Endothelial cell of umbilical vein (primary cell): ENCODE results near the gene XRRA1. TPM values are rescaled to one million over a fixed set of nuclear protein-coding genes. Genes with fewer than 3 reads are reported as not detected.

Experiments used
- BruUV-seq: library from RNA; stranded (reverse); fragments of 400-500 nt; replicated peaks from 2 replicates; lab custom pipeline; 2021; lab: Mats Ljungman, UMichigan
- CTCF ChIA-PET: fragments of 300-600, 350-600 bp; sonication (Branson Sonifier 250); formaldehyde crosslinking; loops from one replicate; lab custom pipeline; 2021; ENCODE audit warnings: antibody characterized with exemption, inconsistent platforms; lab: Charles Lee
- POLR2A ChIA-PET: fragments of 300-600, 350-600 bp; sonication (Branson Sonifier 250); formaldehyde crosslinking; loops from one replicate; lab custom pipeline; 2021; ENCODE audit warnings: antibody characterized with exemption, inconsistent platforms; lab: Charles Lee
- DNase-seq: peaks from one replicate; pipeline ENCODE4 v3.0.0-alpha.2; 2011; ENCODE audit warnings: low read depth, low spot score
- FAIRE-seq: peaks from 2 replicates; lab custom pipeline; 2011; peaks lifted over from hg19 to GRCh38; lab: Jason Lieb, UNC
- H2AFZ ChIP-seq: 2 replicates; pipeline ENCODE4 v1.6.0; 2012; ENCODE audit warnings: low read depth, low read length, control low read depth, inconsistent platforms
- H3K27ac ChIP-seq: 2 replicates; pipeline ENCODE4 v1.5.1; 2011; ENCODE audit warnings: low read depth, mild to moderate bottlenecking, control low read depth, low read length, moderate library complexity; ENCODE audit not compliant: insufficient read depth
- H3K27me3 ChIP-seq, 2 experiments: 2 replicates each; pipeline versions ENCODE4 v1.6.0 to v1.6.1; 2011; ENCODE audit warnings: low read length in 2 of 2, mixed read lengths in 1 of 2; ENCODE audit not compliant: control insufficient read depth in 2 of 2, insufficient read depth in 2 of 2
- H3K36me3 ChIP-seq, 2 experiments: 2 replicates in 1 of 2; 3 replicates in 1 of 2; pipeline ENCODE4 v1.5.1; 2011; ENCODE audit warnings: low read length in 2 of 2, mild to moderate bottlenecking in 1 of 2, moderate library complexity in 1 of 2; ENCODE audit not compliant: control insufficient read depth in 2 of 2, insufficient read depth in 2 of 2; ENCODE audit errors: extremely low read depth in 1 of 2
- H3K4me1 ChIP-seq: 3 replicates; pipeline ENCODE4 v1.5.1; 2011; ENCODE audit warnings: mild to moderate bottlenecking, low read length; ENCODE audit not compliant: control insufficient read depth, insufficient read depth; ENCODE audit errors: extremely low read depth
- H3K4me2 ChIP-seq: 2 replicates; pipeline ENCODE4 v1.6.1; 2011; ENCODE audit warnings: low read length, control low read depth, mixed read lengths; ENCODE audit not compliant: insufficient read depth
- H3K4me3 ChIP-seq, 3 experiments: fragments of 200-600 bp in 1 of 3; sonication (generic), shearing (Covaris generic) in 1 of 3; replicated peaks in 1 of 3; 2 replicates each; pipeline ENCODE4 v1.5.1; 2011 to 2016; ENCODE audit warnings: control low read depth in 3 of 3, low read length in 3 of 3, mild to moderate bottlenecking in 2 of 3, inconsistent platforms in 1 of 3, low read depth in 1 of 3, moderate library complexity in 1 of 3; ENCODE audit not compliant: insufficient read depth in 1 of 3
- H3K79me2 ChIP-seq: 2 replicates; pipeline ENCODE4 v1.6.0; 2012; ENCODE audit warnings: low read length, inconsistent platforms; ENCODE audit not compliant: control insufficient read depth, insufficient read depth
- H3K9ac ChIP-seq: replicated peaks from 2 replicates; pipeline ENCODE3; 2011; ENCODE audit warnings: low read length, control low read depth; ENCODE audit not compliant: insufficient read depth; ENCODE audit errors: extremely low read depth
- H3K9me1 ChIP-seq: replicated peaks from 3 replicates; pipeline ENCODE4 v1.6.0; 2011; ENCODE audit warnings: mild to moderate bottlenecking, low read length; ENCODE audit not compliant: control insufficient read depth, insufficient read depth; ENCODE audit errors: extremely low read depth
- H3K9me3 ChIP-seq: replicated peaks from 2 replicates; pipeline ENCODE4 v1.5.1; 2012; ENCODE audit warnings: low read length, inconsistent platforms; ENCODE audit not compliant: control insufficient read depth, insufficient read depth
- H4K20me1 ChIP-seq: replicated peaks from 2 replicates; pipeline ENCODE3; 2011; ENCODE audit warnings: mild to moderate bottlenecking, low read length; ENCODE audit not compliant: control insufficient read depth, insufficient read depth; ENCODE audit errors: extremely low read depth
- EZH2 ChIP-seq: IDR thresholded peaks from 2 replicates; pipeline ENCODE4 v1.6.1; 2012; ENCODE audit warnings: borderline replicate concordance, low read depth, mild to moderate bottlenecking, moderate library complexity, low read length, inconsistent platforms; ENCODE audit not compliant: severe bottlenecking
- FOS ChIP-seq: IDR thresholded peaks from 2 replicates; pipeline ENCODE4 v1.6.1; 2011; ENCODE audit warnings: mild to moderate bottlenecking, low read length, moderate library complexity, borderline replicate concordance; ENCODE audit not compliant: insufficient read depth
- GATA2 ChIP-seq: IDR thresholded peaks from 2 replicates; pipeline ENCODE4 v1.7.0; 2011; ENCODE audit warnings: low read depth, mild to moderate bottlenecking, moderate library complexity, mixed read lengths, low read length; ENCODE audit not compliant: insufficient read length, insufficient read depth
- JUN ChIP-seq: IDR thresholded peaks from 2 replicates; pipeline ENCODE4 v1.6.1; 2011; ENCODE audit warnings: borderline replicate concordance, low read depth; ENCODE audit not compliant: insufficient read length, insufficient read depth
- MAX ChIP-seq: IDR thresholded peaks from 2 replicates; pipeline ENCODE4 v1.6.1; 2011; ENCODE audit not compliant: insufficient read depth, insufficient read length
- MYC ChIP-seq: IDR thresholded peaks from one replicate; pipeline ENCODE4 v1.6.1; 2011; ENCODE audit warnings: mild to moderate bottlenecking, low read depth, low read length
- POLR2A ChIP-seq: IDR thresholded peaks from 2 replicates; pipeline ENCODE4 v1.6.1; 2012; ENCODE audit warnings: low read depth, mild to moderate bottlenecking, control low read depth, low read length
- POLR2AphosphoS5 ChIP-seq: IDR thresholded peaks from 2 replicates; pipeline ENCODE4 v1.6.1; 2012; ENCODE audit warnings: low read depth, mild to moderate bottlenecking, control low read depth, low read length, moderate library complexity; ENCODE audit not compliant: insufficient read depth
- dilution Hi-C: fragments of 300-500 bp; cut with MboI; formaldehyde crosslinking; loops from one replicate; pipeline ENCODE4 v1.15.0; 2019; ENCODE audit warnings: low sequenced_read_pairs; ENCODE audit not compliant: extremely low pct_ligation_motif_present
- intact Hi-C: fragments of 100-400 bp; cut with micrococcal nuclease; formaldehyde crosslinking; loops from one replicate; pipeline ENCODE4 v1.10.0; 2022
- polyA plus RNA-seq, 4 experiments: library from polyadenylated mRNA; depleted of rRNA in 3 of 4; stranded (reverse) in 3 of 4; unstranded in 1 of 4; fragments of >200 nt; gene quantifications; 2 replicates each; pipeline versions ENCODE4 v1.2.1 to v1.2.3, GENCODE V29; 2011 to 2012; ENCODE audit warnings: missing spikeins in 1 of 4
- total RNA-seq: library from RNA; stranded (reverse); gene quantifications from 2 replicates; pipeline ENCODE4 v1.2.3, GENCODE V29; 2021
- TF ChIP-seq, protein P1 (sequence below), 2 donors: IDR thresholded peaks; 1 replicate in 1 of 2; 2 replicates in 1 of 2; pipeline ENCODE4 v1.5.1; 2011; ENCODE audit warnings: low read length in 2 of 2, mild to moderate bottlenecking in 2 of 2, moderate library complexity in 2 of 2, control low read depth in 1 of 2, inconsistent platforms in 1 of 2, low read depth in 1 of 2; ENCODE audit not compliant: insufficient read depth in 1 of 2; ENCODE audit errors: extremely low read depth in 1 of 2

XRRA1 gene
- total and polyA plus RNA-seq, 2 donors (not counting 3 experiments of a cell fraction or from before 2014, with no cell fraction given) = 8.6 to 11.2 TPM

- ChIA-PET CTCF (no interaction called here), POLR2A (no interaction called here)
- no peaks in the 10 kb centered on the region for H3K9me1 ChIP-seq
- no peak for FAIRE-seq
- H3K36me3 ChIP-seq = peaks cover 2 to 6% of the 10 kb centered on the region in 2 experiments
- no peaks in the 10 kb centered on the region for H4K20me1 ChIP-seq
- H3K79me2 ChIP-seq = no peaks in the 10 kb centered on the region
- no peak overlapping the region for H3K9ac ChIP-seq
- no TSS peak for BruUV-seq
- no peak overlapping the region for H3K27ac ChIP-seq
- H3K4me3 ChIP-seq = no peak overlapping the region
- H2AFZ ChIP-seq = no peak overlapping the region
- no peak overlapping the region for H3K4me2 ChIP-seq
- peaks cover 32% of the 10 kb centered on the region for H3K4me1 ChIP-seq
- H3K27me3 ChIP-seq = no peaks in the 10 kb centered on the region
- DNase-seq = no peak
- TF ChIP-seq POLR2AphosphoS5 (no peak), MAX (no peak), POLR2A (no peak), EZH2 (no peak), MYC (no peak), FOS (no peak), JUN (no peak), GATA2 (no peak)
- TF ChIP-seq, protein P1, sequence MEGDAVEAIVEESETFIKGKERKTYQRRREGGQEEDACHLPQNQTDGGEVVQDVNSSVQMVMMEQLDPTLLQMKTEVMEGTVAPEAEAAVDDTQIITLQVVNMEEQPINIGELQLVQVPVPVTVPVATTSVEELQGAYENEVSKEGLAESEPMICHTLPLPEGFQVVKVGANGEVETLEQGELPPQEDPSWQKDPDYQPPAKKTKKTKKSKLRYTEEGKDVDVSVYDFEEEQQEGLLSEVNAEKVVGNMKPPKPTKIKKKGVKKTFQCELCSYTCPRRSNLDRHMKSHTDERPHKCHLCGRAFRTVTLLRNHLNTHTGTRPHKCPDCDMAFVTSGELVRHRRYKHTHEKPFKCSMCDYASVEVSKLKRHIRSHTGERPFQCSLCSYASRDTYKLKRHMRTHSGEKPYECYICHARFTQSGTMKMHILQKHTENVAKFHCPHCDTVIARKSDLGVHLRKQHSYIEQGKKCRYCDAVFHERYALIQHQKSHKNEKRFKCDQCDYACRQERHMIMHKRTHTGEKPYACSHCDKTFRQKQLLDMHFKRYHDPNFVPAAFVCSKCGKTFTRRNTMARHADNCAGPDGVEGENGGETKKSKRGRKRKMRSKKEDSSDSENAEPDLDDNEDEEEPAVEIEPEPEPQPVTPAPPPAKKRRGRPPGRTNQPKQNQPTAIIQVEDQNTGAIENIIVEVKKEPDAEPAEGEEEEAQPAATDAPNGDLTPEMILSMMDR (IDR thresholded peaks at IDR 0.05; ENCODE audit: extremely low read depth in 1 of 2, insufficient read depth in 1 of 2, low read depth in 1 of 2, low read length in 2 of 2) = no peak
- no peaks in the 10 kb centered on the region for H3K9me3 ChIP-seq
- intact Hi-C loops = no loop called here
- dilution Hi-C loops = no loop called here
These were observed 13.6 kb downstream of the XRRA1 start for GRCh38 chr11:74935285-74935684.
